ENCODE data around the gene GADD45B.
"Not testable (repeated sequence)": the region's sequence is repeated elsewhere in the genome, so short reads cannot be mapped to it uniquely, and the experiment has no call there.

Gene GADD45B

DNA sequence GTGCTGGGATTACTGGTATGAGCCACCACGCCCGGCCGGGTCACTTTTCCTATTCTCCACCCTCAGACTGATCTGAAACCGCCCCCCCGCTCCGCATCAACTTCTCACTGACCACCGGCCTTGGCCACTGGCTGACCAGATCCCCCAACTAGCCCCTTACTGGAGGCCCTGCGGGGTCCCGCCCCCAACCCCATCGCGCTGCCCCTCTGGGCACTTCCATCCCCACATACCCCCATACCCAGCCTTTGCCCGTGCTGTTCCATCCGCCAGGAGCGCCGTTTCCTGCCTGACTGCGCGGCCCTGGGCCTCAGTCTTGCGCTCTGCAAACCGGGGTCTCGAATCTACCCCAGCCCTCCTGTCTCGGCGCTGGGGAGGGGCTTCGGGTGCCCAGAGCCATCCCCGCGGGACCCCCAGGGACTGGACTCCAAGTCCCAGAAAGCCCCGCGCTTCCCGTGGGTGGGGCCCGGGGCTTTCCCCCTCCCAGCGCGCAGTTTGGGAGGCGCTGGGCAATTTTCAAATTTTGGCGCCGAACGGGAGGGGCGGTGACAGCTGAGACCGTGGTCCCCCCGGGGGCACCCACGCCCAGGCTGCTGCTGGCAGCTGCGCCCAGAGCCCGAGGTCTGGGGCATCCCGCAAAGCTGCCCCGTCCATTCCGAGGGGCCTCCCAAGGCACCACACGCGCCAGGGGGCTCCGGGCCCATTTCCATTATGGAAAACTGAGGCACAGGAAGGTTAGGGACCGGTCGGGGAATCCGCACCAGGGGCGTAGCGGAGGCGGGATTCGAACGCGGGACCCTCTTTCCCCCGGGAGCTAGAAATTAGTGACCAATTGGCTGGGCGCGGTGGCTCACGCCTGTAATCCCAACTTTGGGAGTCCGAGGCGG lies 13.9 kb upstream of the GADD45B start:
- intact Hi-C loops (cut with DNase I), result no loop called here
- DNase-seq, result peak in 28 of 42 donors; percentile 18 to 70 (median 33)

DNA sequence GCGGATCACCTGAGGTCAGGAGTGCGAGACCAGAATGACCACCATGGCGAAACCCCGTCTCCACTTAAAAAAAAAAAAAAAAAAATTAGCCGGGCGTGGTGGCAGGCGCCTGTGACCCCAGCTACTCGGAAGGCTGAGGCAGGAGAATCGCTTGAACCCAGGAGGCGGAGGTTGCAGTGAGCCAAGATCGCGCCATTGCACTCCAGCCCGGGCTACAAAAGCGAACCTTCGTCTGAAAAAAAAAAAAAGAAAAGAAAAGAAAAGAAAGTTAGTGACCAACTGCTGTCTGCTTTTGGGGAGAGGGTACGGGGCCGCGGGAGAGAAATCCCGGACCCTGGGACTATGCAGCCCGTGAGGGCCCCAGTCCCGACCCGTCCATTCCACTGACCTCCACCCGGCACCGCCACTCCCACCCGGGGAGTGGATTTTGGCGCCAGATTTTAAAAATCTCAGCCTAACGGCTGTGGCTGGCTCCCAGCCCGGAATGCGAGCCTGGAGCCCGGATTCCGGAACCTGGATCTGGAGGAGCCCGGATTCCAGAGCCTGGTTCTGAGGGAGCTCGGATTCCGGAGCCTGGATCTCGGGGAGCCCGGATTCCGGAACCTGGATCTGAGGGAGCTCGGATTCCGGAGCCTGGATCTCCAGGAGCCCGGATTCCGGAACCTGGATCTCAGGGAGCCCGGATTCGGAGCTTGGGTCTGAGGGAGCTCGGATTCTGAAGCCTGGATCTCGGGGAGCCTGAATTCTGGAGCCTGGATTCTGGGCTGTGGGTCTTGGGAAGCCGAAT lies 13.1 kb upstream of the GADD45B start:
- peak; percentile 75 to 94 (median 86) for DNase-seq
- intact Hi-C loops (cut with DNase I), result no loop called here

DNA sequence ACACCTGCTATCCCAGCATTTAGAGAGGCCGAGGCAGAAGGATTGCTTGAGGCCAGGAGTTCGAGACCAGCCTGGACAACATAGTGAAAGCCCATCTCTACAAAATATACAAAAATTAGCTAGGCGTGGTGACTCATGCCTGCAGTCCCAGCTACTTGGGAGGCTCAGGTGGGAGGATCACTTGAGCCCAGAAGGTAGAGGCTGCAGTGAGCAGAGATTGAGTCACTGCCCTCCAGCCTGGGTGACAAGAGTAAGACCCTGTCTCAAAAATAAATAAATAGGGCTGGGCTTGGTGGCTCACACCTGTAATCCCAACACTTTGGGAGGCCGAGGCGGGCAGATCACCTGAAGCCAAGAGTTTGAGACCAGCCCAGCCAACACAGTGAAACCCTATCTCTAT lies 12.2 kb upstream of the GADD45B start:
- DNase-seq; intact Hi-C loops (cut with DNase I): not testable (repeated sequence)

- no peak for DNase-seq
- intact Hi-C loops (cut with DNase I), result no loop called here
Measured at GRCh38 chr19:2464389-2464788, 11.5 kb upstream of the GADD45B start.

- intact Hi-C loops (cut with DNase I), result no loop called here
- no peak for DNase-seq
Measured at GRCh38 chr19:2468596-2468995, 7.3 kb upstream of the GADD45B start.

DNA sequence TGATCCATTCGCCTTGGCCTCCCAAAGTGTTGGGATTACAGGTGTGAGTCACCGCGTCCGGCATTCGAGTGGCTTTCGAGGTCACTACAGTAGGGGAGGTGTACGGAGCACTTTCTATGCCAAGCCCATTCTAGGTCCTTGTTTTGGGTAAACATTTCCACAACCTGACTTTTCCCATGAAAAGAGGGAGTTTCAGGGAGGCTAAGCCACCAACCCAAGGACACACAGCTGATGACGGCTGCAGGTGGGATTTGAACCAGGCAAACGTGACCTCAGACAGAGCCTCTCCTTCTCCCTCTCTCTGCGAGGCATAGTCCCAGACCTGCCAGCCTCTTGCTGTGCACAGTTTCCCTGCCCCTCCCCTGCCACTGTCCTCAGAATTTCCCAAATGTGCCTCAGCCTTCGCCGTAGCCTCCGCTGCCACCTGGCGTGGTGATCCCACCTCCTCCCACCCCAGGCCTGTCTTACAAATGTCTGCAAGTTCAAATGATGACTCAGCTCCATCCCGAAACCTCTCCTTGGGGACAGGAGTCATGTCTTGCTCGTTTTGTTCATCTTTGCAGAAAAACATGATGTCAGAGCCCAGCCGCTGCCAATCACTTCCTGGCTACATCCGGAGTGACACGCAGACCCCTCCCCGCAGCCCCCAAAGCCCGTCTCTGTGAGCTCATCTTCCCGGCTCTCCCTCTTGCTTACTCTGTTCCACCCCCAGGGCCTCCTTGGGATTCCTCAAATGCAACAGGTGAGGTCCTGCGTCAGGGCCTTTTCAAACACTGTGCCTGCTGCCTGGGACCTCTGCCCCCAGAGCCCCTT lies 6.6 kb upstream of the GADD45B start:
- peak in 5 of 42 donors; percentile 34 to 56 (median 54) for DNase-seq

GRCh38 chr19:2469915-2470200 lies 6.1 kb upstream of the GADD45B start:
- intact Hi-C loops (cut with DNase I); DNase-seq: not testable (repeated sequence)

More for the DNA sequence above, 6.6 kb upstream of the GADD45B start:
- intact Hi-C loops (cut with DNase I), result no loop called here

DNA sequence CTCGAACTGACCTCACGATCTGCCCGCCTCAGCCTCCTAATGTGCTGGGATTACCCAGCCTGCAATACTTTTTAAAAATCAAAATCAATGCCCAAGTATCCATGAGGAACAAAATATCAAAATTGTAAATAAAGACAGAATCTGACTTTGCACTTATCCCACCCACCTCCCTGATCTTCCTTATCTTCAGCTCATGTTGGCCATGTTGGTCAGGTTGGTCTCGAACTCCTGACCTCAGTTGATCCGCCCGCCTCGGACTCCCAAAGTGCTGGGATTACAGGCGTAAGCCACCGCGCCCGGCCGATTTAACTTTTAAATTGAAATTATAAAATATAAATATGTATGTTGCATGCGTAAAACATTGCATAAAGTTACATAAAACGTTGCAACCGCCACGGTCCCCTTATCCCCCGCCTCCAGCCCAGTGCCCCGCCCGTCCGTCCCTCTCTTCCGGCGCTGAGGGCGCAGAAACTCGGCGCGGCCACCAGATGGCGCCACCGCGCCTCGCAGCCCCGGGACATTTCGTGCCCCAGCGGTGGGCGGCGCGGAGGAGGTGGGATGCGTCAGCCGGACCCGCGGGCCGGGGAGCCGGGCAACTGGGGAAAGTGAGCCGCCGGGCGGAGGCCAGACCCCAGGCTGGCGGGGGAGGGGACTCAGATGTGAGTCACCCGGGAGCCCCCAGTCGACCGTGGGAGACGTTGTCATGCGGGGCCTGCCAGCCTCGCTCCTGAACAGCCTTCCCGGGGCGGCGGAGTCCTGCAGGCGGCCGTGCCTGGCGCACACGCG lies 1.5 kb upstream of the GADD45B start:
- DNase-seq, result peak; percentile 61 to 95 (median 85)

DNA sequence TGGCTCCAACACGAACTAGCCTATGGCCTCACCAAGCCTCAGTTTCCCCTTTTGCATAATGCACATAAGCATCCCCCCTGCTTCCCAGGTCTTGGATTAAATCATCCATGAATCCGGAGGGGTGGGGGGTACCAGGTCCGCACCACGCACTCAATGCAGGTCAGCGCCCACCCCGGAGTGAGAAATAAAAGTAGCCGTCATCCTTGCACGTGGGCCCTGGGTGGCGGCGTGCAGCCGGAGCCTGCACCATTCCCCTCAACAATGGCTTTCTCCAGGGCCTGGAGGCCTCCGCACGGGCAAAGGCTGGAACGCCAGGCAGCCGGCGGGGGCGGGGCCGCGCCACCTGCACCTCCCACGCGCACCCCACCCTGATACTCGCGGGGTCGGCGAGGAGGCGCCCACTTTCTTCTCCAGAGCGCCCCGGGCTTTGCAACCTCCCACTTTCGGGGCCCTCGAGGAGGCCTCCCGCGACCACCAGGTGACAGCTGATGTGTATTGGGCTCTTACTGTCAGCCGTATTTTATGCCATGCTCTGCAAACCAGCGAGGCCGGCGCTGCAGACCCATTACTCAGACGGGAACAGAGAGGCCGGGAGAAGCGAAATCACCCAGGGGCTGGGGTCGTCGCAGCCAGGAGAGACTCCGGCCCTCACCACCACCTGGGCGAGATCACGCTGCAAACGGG lies 767 bp upstream of the GADD45B start:
- DNase-seq, result peak in 32 of 42 donors; percentile 27 to 74 (median 44)
- intact Hi-C loops (cut with DNase I), result loop anchor here (2.0 to 5.0 kb wide), 3 partner anchors 67 to 136 kb away; no protein-coding TSS in a partner anchor

More for the DNA sequence above, 1.5 kb upstream of the GADD45B start:
- intact Hi-C loops (cut with DNase I), result loop anchor here (2.0 to 5.0 kb wide), 3 partner anchors 68 to 136 kb away; no protein-coding TSS in a partner anchor

DNA sequence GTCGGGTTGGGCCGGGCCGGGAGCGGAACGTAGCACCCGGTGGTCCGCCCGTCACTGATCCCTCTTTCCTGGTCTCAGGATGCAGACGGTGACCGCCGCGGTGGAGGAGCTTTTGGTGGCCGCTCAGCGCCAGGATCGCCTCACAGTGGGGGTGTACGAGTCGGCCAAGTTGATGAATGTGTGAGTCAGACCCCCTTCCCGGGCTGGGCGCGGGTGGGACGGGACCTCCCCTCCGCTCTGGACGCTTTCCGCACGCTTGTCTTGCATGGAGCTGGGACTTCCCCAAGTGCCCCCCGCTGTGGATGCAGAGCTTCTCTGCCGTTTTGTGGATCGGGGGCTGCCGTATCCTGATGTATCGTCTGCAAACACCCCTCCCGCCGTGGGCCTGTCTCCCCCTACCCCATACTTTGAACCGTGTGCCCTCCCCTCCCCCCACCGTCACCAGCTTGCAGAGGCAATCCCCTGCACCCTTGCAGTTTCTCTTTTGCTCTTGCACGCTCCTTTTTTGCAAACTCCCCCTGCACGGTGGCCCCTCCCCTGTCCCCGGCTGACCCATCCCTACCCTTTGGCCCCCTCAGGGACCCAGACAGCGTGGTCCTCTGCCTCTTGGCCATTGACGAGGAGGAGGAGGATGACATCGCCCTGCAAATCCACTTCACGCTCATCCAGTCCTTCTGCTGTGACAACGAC lies 669 bp downstream of the GADD45B start:
- intact Hi-C loops (cut with DNase I), result loop anchor here (5.0 kb wide), 2 partner anchors 66 to 101 kb away; no protein-coding TSS in a partner anchor

GRCh38 chr19:2477141-2477710 lies 1.3 kb downstream of the GADD45B start:
- DNase-seq, result peak in 22 of 42 donors; percentile 18 to 63 (median 33)
- intact Hi-C loops (cut with DNase I), result loop anchor here (5.0 kb wide), 2 partner anchors 65 to 100 kb away; no protein-coding TSS in a partner anchor

More for the DNA sequence above, 669 bp downstream of the GADD45B start:
- DNase-seq, result peak in 36 of 42 donors; percentile 23 to 78 (median 44)

DNA sequence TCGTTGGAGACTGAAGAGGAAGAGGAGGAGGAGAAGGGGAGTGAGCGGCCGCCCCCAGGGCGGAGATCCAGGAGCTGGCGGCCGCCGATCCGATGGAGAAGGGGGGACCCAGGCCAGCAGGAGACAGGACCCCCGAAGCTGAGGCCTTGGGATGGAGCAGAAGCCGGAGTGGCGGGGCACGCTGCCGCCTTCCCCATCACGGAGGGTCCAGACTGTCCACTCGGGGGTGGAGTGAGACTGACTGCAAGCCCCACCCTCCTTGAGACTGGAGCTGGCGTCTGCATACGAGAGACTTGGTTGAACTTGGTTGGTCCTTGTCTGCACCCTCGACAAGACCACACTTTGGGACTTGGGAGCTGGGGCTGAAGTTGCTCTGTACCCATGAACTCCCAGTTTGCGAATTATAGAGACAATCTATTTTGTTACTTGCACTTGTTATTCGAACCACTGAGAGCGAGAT lies 1.8 kb downstream of the GADD45B start:
- intact Hi-C loops (cut with DNase I), result loop anchor here (5.0 kb wide), 2 partner anchors 65 to 100 kb away; no protein-coding TSS in a partner anchor
- DNase-seq, result peak in 16 of 42 donors; percentile 13 to 63 (median 27)

DNA sequence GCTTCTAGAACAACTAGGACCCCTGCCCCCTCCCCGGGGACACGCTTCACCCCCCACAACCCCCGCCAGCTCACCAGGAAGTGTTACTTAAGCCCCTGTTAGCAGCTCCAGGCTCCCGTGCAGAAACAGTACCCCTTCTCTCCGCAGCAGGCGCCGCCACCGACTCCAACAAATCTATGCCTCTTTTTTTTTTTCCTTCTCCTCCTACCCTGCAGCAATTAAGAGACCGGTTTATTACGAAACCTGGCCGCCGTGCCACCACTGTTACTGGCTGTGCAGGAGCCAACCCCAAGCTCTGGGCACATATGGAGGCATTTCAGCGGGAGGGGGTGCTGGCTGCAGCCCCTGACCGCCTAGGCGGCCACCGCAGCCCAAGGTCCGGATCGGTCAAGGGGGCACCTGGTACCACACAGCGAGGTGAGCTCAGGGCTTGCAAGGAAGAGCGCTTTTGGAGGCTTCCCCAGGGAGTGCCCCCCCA lies 2.4 kb downstream of the GADD45B start:
- DNase-seq, result peak in 41 of 42 donors; percentile 23 to 83 (median 61)
- intact Hi-C loops (cut with DNase I), result loop anchor here (5.0 kb wide), 2 partner anchors 64 to 99 kb away; no protein-coding TSS in a partner anchor

- intact Hi-C loops (cut with DNase I), result loop anchor here (5.0 kb wide), 2 partner anchors 63 to 98 kb away; no protein-coding TSS in a partner anchor
- DNase-seq, result peak in 35 of 42 donors; percentile 34 to 84 (median 50)
Measured at GRCh38 chr19:2478756-2479555, 3.0 kb downstream of the GADD45B start.

GRCh38 chr19:2479556-2480194 lies 3.7 kb downstream of the GADD45B start:
- intact Hi-C loops (cut with DNase I), result loop anchor here (5.0 kb wide), 2 partner anchors 63 to 98 kb away; no protein-coding TSS in a partner anchor

More at GRCh38 chr19:2479556-2480194, 3.7 kb downstream of the GADD45B start:
- DNase-seq, result no peak

All from head of caudate nucleus (tissue), 42 donors.